ENCODE data around the gene SMIM32. TPM values are rescaled to one million over a fixed set of nuclear protein-coding genes. Genes with fewer than 3 reads are reported as not detected.

Gene SMIM32
- total RNA-seq, 1 donor from 2014 or later = not detected

DNA sequence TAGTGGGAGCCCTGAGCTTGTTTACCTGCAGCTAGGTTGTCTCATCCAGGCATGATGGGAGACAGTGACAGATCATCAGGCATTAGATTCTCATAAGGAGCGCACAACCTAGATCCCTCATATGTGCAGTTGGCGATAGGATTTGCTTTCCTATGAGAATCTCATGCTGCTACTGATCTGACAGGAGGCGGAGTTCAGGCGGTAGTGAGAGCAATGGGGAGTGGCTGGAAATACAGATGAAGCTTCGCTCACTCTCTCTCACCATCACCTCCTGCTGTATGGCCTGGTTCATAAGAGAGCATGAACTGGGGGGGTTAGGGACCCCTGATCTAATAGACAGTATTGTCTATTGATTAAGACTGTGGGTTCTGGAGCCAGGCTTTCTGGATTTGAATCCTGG, 35.4 kb downstream of the SMIM32 start:
- Mint-ChIP-seq H3K27ac (ENCODE audit: unreplicated experiment) (no peak overlapping the region), H3K9me3 (ENCODE audit: unreplicated experiment) (no peaks in the 10 kb centered on the region), H3K27me3 (ENCODE audit: unreplicated experiment) (no peaks in the 10 kb centered on the region), H3K4me1 (ENCODE audit: unreplicated experiment) (peaks cover 19% of the 10 kb centered on the region), H3K36me3 (ENCODE audit: unreplicated experiment) (peaks cover 41% of the 10 kb centered on the region), H3K4me3 (ENCODE audit: unreplicated experiment) (no peak overlapping the region)
- TF ChIP-seq, protein P1, sequence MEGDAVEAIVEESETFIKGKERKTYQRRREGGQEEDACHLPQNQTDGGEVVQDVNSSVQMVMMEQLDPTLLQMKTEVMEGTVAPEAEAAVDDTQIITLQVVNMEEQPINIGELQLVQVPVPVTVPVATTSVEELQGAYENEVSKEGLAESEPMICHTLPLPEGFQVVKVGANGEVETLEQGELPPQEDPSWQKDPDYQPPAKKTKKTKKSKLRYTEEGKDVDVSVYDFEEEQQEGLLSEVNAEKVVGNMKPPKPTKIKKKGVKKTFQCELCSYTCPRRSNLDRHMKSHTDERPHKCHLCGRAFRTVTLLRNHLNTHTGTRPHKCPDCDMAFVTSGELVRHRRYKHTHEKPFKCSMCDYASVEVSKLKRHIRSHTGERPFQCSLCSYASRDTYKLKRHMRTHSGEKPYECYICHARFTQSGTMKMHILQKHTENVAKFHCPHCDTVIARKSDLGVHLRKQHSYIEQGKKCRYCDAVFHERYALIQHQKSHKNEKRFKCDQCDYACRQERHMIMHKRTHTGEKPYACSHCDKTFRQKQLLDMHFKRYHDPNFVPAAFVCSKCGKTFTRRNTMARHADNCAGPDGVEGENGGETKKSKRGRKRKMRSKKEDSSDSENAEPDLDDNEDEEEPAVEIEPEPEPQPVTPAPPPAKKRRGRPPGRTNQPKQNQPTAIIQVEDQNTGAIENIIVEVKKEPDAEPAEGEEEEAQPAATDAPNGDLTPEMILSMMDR (IDR thresholded peaks at IDR 0.05) = no peak
- DNase-seq (ENCODE audit: extremely low spot score, unreplicated experiment) = no peak

DNA sequence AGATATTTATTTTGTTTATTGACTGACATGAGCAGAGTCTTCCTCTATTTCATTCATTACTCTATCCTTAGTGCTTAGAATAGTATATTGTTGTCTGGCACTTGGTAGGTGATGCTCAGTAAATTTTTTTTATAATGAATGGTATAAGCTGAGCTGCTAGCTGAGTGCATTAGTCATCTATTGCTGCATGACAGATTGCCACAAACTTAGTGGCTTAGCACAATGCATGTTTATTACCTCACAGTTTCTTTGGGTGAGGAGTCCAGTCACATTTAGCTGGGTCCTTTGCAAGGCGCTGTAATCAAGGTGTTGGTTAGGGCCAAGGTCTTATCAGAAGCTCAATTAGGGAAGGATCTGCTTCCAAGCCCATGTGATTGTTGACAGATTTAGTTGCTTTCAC, 37.2 kb downstream of the SMIM32 start:
- Mint-ChIP-seq H3K27ac (ENCODE audit: unreplicated experiment) (no peak overlapping the region), H3K4me3 (ENCODE audit: unreplicated experiment) (no peak overlapping the region), H3K36me3 (ENCODE audit: unreplicated experiment) (peaks cover 30% of the 10 kb centered on the region), H3K27me3 (ENCODE audit: unreplicated experiment) (no peaks in the 10 kb centered on the region), H3K9me3 (ENCODE audit: unreplicated experiment) (no peaks in the 10 kb centered on the region), H3K4me1 (ENCODE audit: unreplicated experiment) (peaks cover 19% of the 10 kb centered on the region)
- TF ChIP-seq, protein P1 (IDR thresholded peaks at IDR 0.05) = no peak
- no peak for DNase-seq (ENCODE audit: extremely low spot score, unreplicated experiment)

DNA sequence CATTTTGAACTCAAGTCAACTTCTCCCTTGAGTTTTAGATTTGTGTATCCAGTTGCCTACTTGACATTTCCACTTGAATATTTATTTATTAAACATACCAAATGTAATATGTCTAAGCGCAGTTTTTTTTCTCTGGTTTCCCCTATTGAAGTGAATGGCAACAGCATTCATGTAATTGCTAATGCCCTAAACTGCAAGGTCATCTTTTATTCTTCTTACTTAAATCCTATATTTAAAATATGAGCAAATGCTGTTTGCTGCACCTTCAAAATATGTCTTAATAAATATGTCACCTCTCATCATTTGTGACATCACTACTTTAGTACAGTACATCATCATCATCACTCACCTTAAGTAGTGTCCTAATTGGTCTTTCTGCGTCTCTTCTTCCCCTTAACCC, 37.9 kb downstream of the SMIM32 start:
- peaks cover 29% of the 10 kb centered on the region for H3K36me3 Mint-ChIP-seq (ENCODE audit: unreplicated experiment)

DNA sequence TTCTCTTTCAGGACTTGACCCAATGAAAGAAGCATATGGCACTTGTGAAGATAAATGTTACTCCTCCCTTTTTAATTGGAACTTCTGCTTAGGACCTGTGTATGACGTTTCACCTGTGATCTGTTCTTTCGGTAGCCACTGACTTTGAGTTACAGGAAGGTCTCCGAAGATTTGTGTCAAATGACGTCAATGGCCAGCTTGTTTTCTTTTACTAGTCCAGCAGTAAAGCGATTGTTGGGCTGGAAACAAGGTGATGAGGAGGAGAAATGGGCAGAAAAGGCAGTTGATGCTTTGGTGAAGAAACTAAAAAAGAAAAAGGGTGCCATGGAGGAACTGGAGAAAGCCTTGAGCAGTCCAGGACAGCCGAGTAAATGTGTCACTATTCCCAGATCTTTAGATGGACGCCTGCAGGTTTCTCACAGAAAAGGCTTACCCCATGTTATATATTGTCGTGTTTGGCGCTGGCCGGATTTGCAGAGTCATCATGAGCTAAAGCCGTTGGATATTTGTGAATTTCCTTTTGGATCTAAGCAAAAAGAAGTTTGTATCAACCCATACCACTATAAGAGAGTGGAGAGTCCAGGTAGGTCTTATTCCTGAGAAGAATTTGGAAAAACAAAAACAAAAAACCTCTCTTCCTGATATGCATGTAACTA, 39.3 kb downstream of the SMIM32 start:
- Mint-ChIP-seq H3K9me3 (ENCODE audit: unreplicated experiment) (no peaks in the 10 kb centered on the region), H3K27ac (ENCODE audit: unreplicated experiment) (no peak overlapping the region), H3K4me3 (ENCODE audit: unreplicated experiment) (no peak overlapping the region), H3K36me3 (ENCODE audit: unreplicated experiment) (peaks cover 29% of the 10 kb centered on the region), H3K27me3 (ENCODE audit: unreplicated experiment) (no peaks in the 10 kb centered on the region), H3K4me1 (ENCODE audit: unreplicated experiment) (peaks cover 11% of the 10 kb centered on the region)
- DNase-seq (ENCODE audit: extremely low spot score, unreplicated experiment) = no peak
- TF ChIP-seq, protein P1 (IDR thresholded peaks at IDR 0.05) = no peak

More for the DNA sequence above, 37.9 kb downstream of the SMIM32 start:
- Mint-ChIP-seq H3K4me1 (ENCODE audit: unreplicated experiment) (peaks cover 17% of the 10 kb centered on the region), H3K4me3 (ENCODE audit: unreplicated experiment) (no peak overlapping the region), H3K27me3 (ENCODE audit: unreplicated experiment) (no peaks in the 10 kb centered on the region), H3K9me3 (ENCODE audit: unreplicated experiment) (no peaks in the 10 kb centered on the region), H3K27ac (ENCODE audit: unreplicated experiment) (no peak overlapping the region)
- no peak for DNase-seq (ENCODE audit: extremely low spot score, unreplicated experiment)
- TF ChIP-seq, protein P1 (IDR thresholded peaks at IDR 0.05) = no peak

DNA sequence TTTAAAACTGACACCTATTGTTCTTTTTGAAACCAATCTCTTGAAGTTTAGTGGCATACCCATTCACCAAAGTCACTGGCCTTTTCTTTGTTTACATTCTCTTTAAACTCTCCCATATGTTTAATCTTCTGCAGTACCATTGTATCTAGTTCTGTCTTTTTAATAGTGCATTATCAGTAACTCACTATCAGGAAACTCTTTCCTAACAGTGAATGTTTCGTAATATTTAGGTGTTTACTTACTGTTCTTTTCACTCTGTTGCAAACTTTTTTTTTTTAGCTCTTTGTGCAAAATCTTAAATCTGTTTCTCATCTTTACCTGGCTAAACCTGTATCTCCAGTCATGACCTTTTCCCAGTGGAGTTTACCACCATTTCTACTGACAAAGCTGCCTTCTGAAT, 43.1 kb downstream of the SMIM32 start:
- peaks cover 16% of the 10 kb centered on the region for H3K36me3 Mint-ChIP-seq (ENCODE audit: unreplicated experiment)
- H3K27me3 Mint-ChIP-seq (ENCODE audit: unreplicated experiment) = no peaks in the 10 kb centered on the region
- TF ChIP-seq, protein P1 (IDR thresholded peaks at IDR 0.05) = no peak
- DNase-seq (ENCODE audit: extremely low spot score, unreplicated experiment) = no peak
- H3K4me1 Mint-ChIP-seq (ENCODE audit: unreplicated experiment) = peaks cover 11% of the 10 kb centered on the region
- no peak overlapping the region for H3K27ac Mint-ChIP-seq (ENCODE audit: unreplicated experiment)
- no peaks in the 10 kb centered on the region for H3K9me3 Mint-ChIP-seq (ENCODE audit: unreplicated experiment)
- no peak overlapping the region for H3K4me3 Mint-ChIP-seq (ENCODE audit: unreplicated experiment)

Measured in osteocyte (in vitro differentiated cells).